Measurements from ENCODE around the gene AK1. TPM values are rescaled to one million over a fixed set of nuclear protein-coding genes. Genes with fewer than 3 reads are reported as not detected.

Gene AK1
- total and polyA plus RNA-seq, 2 of the 13 experiments (the other 11 are each of a cell fraction or from before 2014, with no cell fraction given): 19.1 to 32.8 TPM

- ChIA-PET POLR2A (interaction anchor here (1.1 kb wide), 1 partner anchor 46 kb away, joined by 3 read pairs; no protein-coding TSS in a partner anchor), CTCF (ENCODE audit: low intra/inter-chr PET ratio, low total read pairs) (no interaction called here)
- H3K4me1 ChIP-seq (ENCODE audit: insufficient read depth, low read length): peaks cover 80% of the 10 kb centered on the region
- no peaks in the 10 kb centered on the region for H4K20me1 ChIP-seq (ENCODE audit: insufficient read depth, low read length)
- intact Hi-C loops (cut with micrococcal nuclease; ENCODE audit: unreplicated experiment): no loop called here
- H3K27me3 ChIP-seq (ENCODE audit: control insufficient read depth in 1 of 2, insufficient read depth in 2 of 2, low read length in 2 of 2): no peaks in the 10 kb centered on the region
- WGBS (ENCODE audit: low lambda C conversion rate): 38% methylated on average over 11 of the region's 18 CpGs
- DNase-seq (ENCODE audit: low spot score) (no peak), ATAC-seq (peak; percentile 45), FAIRE-seq (no peak)
- 0 out of 2 replicates have a peak, but pooled peaks cover 7% of the 10 kb centered on the region for H3K9me3 ChIP-seq (ENCODE audit: low read length)
- H3K4me3 ChIP-seq (replicated peaks in 1 of 3; ENCODE audit: insufficient read depth in 1 of 3, low read depth in 2 of 3, low read length in 3 of 3): peak overlapping the region in 1 of 3 experiments; percentile 40; a peak in 2 of 6 replicates
- H3K79me2 ChIP-seq (ENCODE audit: insufficient read depth, low read length): no peaks in the 10 kb centered on the region
- no TSS peak for BruUV-seq (replicated peaks)
- H3K9ac ChIP-seq (ENCODE audit: insufficient read depth, low read depth, low read length): peak overlapping the region; percentile 35; the same call in 1 of the 2 replicates
- no peak overlapping the region for H2AFZ ChIP-seq (ENCODE audit: low read length)
- peak overlapping the region; percentile 57 for H3K4me2 ChIP-seq (ENCODE audit: low read depth, low read length)
- in situ Hi-C loops (cut with HindIII; ENCODE audit: extremely low pct_ligation_motif_present, low pct_unique_long_range_greater_than_20kb): no loop called here
- H3K27ac ChIP-seq (ENCODE audit: extremely low read length, insufficient read depth, low read length): no peak overlapping the region
- H3K36me3 ChIP-seq (replicated peaks in 1 of 2; ENCODE audit: control insufficient read depth in 1 of 2, insufficient read depth in 2 of 2, low read length in 2 of 2): no peaks in the 10 kb centered on the region
- no peak for TF ChIP-seq SP5 (CRISPR knock-in tag; IDR thresholded peaks at IDR 0.05; ENCODE audit: borderline replicate concordance, low read depth)
- peak; percentile 86 for TF ChIP-seq ZNF768 (CRISPR knock-in tag; IDR thresholded peaks at IDR 0.05)
- peak; percentile 42; the same call in 1 of the 2 replicates for TF ChIP-seq RARA (CRISPR knock-in tag; IDR thresholded peaks at IDR 0.05)
- no peak for TF ChIP-seq TBL1XR1 (IDR thresholded peaks at IDR 0.05; ENCODE audit: borderline replicate concordance, low read length, partially characterized antibody)
- TF ChIP-seq GATA4 (IDR thresholded peaks at IDR 0.05; ENCODE audit: borderline replicate concordance, low read depth): 0 out of 2 replicates have a peak, but pooled peaks have one; percentile 13
- no peak for TF ChIP-seq MTA1 (CRISPR knock-in tag; IDR thresholded peaks at IDR 0.05; ENCODE audit: borderline replicate concordance)
- no peak for TF ChIP-seq KLF9 (CRISPR knock-in tag; IDR thresholded peaks at IDR 0.05; ENCODE audit: low read depth)
- no peak for TF ChIP-seq STAT5B (CRISPR knock-in tag; IDR thresholded peaks at IDR 0.05)
- TF ChIP-seq ZFX (CRISPR knock-in tag; IDR thresholded peaks at IDR 0.05; ENCODE audit: low read depth): 0 out of 2 replicates have a peak, but pooled peaks have one; percentile 24
- TF ChIP-seq RBFOX2 (IDR thresholded peaks at IDR 0.05; ENCODE audit: low read depth, low read length): 0 out of 2 replicates have a peak, but pooled peaks have one; percentile 18
- no peak for TF ChIP-seq FOXP4 (CRISPR knock-in tag; IDR thresholded peaks at IDR 0.05)
- TF ChIP-seq SIN3A (IDR thresholded peaks at IDR 0.05; ENCODE audit: borderline replicate concordance, low read depth, low read length): no peak
- peak; percentile 41 for TF ChIP-seq PATZ1 (CRISPR knock-in tag; IDR thresholded peaks at IDR 0.05)
- TF ChIP-seq BCL6 (CRISPR knock-in tag; IDR thresholded peaks at IDR 0.05): peak; percentile 58; the same call in 1 of the 2 replicates
- TF ChIP-seq UBTF (CRISPR knock-in tag; IDR thresholded peaks at IDR 0.05): no peak
- TF ChIP-seq TRAFD1 (CRISPR knock-in tag; IDR thresholded peaks at IDR 0.05; ENCODE audit: borderline replicate concordance): no peak
Measured at GRCh38 chr9:127846443-127847177, 30.9 kb downstream of the AK1 start.

Data from HepG2 (cell line).